Activated naive CD4-positive, alpha-beta T cell (primary cell): ENCODE results near the gene BLOC1S6.
"Not testable (repeated sequence)": the region's sequence is repeated elsewhere in the genome, so short reads cannot be mapped to it uniquely, and the experiment has no call there.

Experiments used
- DNase-seq, 4 experiments: peaks; one replicate each; lab custom pipeline; 2025; lab: John Stamatoyannopoulos, UW

The BLOC1S6 gene

GRCh38 chr15:45641374-45641781, 54.2 kb downstream of the BLOC1S6 start:
- no peak for DNase-seq

DNA sequence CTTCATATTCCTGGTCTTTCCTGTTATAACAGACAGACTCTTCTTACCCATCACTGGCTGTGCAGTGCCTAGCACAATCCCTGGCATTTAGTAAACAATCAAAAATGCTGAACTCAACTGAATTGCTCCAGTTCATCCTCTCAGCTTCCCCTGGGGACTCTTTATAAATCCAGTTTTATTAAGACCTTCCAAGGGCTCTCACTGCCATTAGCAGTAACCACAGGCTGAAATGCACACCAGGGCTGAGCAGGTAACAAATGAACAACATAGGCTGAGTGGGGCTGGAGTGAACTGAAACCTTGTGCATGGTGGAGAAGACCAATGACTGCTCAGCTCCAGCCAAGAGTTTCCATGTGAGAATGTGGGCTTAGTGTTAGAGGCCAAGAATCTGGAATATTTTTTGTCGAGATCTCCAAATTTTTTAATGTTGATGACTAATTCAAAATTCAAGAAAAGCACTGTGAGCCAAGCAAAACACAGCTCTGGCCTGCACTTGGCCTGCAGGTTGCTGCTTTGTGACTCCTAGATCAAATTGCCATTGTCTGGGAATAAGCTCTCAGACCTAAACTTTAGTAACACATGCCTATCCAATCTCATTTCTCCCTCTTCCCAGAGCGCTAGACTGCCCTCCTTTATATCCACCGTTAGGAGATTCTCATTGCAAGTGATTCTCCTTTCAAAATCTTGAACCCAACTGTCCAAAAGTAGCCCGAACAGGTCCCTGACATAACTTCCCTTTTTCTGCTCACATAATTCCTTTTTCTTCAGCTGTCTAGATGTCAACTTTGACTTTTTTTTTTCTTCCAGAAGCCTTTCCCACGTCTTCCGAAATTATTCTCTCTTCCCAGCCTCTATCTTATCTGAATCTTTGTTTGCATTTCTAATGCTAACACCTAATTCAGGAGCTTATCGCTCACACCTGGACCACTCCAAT, 55.1 kb downstream of the BLOC1S6 start:
- no peak for DNase-seq

- no peak for DNase-seq
These were observed 57.3 kb downstream of the BLOC1S6 start for GRCh38 chr15:45644437-45644836.

DNA sequence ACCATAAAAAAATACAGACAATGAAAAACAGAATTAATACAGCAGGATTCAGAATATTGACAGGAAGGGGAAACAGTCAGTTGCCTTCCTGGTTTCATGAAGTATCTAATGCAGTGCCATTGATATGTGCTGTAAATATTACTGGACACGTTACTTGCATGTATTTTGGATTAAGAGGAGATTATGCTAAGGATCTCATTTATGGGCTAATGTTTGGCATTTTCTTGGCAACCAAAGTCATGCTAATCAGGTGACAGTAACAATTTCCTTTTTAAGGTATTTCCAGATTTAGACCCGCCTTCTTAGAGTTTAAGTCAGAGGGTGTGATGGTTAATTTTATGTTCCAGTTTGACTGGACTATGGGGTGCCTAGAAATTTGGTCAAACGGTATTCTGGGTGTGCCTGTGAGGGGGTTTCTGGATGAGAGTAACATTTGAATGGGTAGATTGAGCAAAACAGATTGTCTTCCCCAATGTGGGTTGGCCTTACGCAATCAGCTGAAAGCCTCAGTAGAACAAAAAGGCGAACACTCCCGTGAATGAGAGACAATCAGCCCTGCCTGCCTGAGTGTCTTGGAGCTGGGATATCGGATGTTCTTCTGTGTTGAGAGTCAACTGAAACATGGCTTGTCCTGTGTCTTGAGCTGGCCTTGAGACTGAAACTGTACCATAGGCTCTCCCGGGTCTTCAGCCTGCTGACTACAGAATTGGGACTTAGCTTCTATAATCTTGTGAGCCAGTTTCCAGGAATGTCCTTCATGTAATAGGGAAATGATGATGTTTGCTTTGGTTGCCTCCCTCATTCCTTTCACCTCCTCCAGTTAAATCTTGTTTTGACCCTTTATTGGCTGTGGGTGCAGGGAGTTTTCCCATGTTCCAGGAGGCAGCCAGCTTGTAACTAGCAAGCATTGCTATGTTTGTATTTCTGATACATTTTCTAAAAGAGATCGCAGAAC, 58.1 kb downstream of the BLOC1S6 start:
- DNase-seq = no peak

DNA sequence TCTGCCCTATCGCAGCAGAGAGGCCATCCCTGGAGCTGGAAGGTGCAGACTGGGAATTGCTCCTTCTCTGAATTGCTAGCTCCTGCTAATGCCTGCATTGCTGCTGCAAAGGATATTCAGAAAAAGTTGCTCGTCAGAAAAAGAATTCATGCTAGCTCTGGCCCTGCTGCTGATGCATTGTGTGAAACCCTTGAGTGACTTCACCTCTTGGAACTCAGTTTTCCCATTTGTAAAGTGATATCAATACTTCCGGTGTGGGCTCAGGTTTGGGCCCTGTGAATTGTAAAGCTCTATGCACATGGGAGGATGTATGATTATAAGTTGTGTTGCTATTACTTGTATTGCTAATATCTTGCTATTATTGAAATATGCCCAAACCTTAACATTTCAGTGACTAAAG, 59.0 kb downstream of the BLOC1S6 start:
- no peak for DNase-seq

- no peak for DNase-seq
These were observed 60.6 kb downstream of the BLOC1S6 start for GRCh38 chr15:45647828-45648227.

DNA sequence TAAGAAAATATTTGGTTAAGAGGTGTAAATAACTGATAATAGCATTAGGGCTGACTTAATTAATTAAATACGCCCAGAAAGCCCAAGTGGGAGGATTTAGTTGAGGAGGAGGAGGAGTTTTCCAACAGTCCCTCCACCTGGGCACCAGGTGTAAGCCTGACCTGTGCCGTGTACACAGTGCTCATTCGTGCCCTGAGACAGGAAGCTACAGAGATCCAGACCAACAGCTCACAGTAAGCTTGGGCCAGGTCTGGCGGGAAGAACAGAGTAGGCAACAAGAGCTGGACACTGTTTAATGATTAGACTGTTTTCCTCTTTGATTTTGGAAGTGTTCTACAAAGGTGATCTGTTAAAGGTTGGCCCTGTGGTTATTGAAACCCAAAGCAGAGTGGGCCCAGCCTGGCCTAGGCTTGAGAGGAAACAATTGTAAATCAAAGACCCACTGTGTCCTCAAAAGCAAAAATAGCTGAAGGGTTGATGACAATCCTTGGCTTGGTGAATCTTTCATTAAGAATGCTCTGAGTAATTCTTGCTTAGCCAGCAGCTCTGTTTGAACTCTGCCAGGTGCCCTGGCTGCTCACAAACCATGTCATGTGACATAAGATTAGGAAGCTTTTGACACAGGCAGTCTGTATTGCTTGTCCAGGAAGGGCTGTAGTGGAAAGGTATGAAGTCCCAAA, 61.5 kb downstream of the BLOC1S6 start:
- no peak for DNase-seq

GRCh38 chr15:45650007-45650406, 62.8 kb downstream of the BLOC1S6 start:
- DNase-seq = not testable (repeated sequence)

- DNase-seq = no peak
These were observed 63.8 kb downstream of the BLOC1S6 start for GRCh38 chr15:45650889-45651525.

GRCh38 chr15:45653702-45654424, 66.7 kb downstream of the BLOC1S6 start:
- DNase-seq = no peak

GRCh38 chr15:45654749-45655148, 67.6 kb downstream of the BLOC1S6 start:
- no peak for DNase-seq

DNA sequence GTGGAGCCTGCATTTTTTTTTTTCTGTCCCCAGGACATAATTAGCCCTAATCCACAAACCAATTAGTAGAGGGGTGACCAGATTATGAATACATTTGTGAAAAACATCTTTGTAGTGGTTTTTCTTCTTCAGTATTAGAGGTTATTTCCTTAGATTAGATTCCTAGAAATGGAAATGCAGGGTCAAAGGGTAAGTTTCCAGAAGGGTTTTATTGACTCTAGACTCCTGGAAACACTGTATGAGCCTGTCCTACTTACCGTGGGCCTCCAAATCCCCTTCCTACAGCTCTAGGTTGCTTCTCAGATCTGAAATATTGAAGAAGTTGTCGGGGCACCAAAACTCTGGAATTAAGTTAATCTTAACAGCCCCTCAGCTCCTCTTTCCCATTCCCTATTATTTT, 70.1 kb downstream of the BLOC1S6 start:
- DNase-seq = no peak

DNA sequence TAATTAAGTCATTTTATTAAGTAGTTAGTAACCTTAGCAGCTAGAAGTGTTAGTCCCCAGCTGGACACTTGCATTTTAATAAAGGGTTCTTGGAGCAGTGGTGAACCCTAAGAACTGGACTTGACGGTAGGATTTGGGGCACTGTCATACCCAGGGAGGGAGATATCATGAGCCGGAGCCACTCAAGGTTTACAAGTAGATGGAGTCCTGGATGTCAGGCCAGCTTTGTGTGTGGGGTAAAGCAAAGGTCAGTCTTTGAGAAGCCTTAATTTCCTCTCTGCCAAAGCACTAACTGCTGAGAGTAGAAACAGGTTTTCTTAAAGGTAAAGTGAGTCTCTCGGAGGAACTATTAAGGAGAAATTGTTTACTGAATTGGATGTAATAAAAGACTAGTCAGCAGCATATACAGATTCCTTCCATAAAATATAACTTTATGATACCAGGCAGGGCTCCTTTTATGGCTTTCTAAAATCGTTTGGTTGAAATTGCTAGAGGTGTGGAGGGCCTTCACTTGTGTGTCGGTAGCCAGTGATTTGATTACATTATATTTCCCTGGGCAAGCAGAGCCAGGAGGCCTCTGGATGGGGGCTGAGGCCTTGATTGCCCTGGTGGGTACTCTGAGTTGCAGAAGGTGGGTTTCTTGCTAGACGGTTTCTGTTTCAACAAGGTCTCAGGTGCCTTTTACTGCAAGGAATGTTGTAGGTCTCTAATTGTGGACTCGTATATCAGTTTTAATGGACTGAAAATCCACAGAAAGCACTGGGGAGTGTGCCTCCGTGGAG, 70.8 kb downstream of the BLOC1S6 start:
- DNase-seq = no peak
